SK-MEL-5 (cell line): Measurements from ENCODE around the gene BCAS3. TPM values are rescaled to one million over a fixed set of nuclear protein-coding genes. Genes with fewer than 3 reads are reported as not detected.
"Not testable (repeated sequence)": the region's sequence is repeated elsewhere in the genome, so short reads cannot be mapped to it uniquely, and the experiment has no call there.

Experiments
- DNase-seq: peaks from one replicate; pipeline ENCODE4 v3.0.0-alpha.2; 2016; ENCODE audit warnings: low read depth, low spot score
- in situ Hi-C: cut with HindIII; loops from 2 replicates; pipeline ENCODE4 v1.10.0; 2016; ENCODE audit warnings: low sequenced_read_pairs, high pct_unique_total_duplicates, low pct_unique_long_range_greater_than_20kb
- total RNA-seq: library from RNA; depleted of rRNA; stranded (reverse); fragments of >200 nt; shearing (Covaris generic); gene quantifications from 2 replicates; pipeline ENCODE4 v1.2.3, GENCODE V29; 2014

The BCAS3 gene
- total RNA-seq, 1 experiment from 2014 or later = 31.6 TPM

- in situ Hi-C loops = no loop called here
- no peak for DNase-seq
These were observed 658.4 kb downstream of the BCAS3 start for GRCh38 chr17:61335845-61336655.

- DNase-seq = no peak
- in situ Hi-C loops = no loop called here
These were observed 659.6 kb downstream of the BCAS3 start for GRCh38 chr17:61337290-61337689.

- DNase-seq = no peak
- in situ Hi-C loops = no loop called here
These were observed 660.5 kb downstream of the BCAS3 start for GRCh38 chr17:61338000-61338798.

GRCh38 chr17:61338874-61339478 is 661.3 kb downstream of the BCAS3 start:
- in situ Hi-C loops = no loop called here
- DNase-seq = no peak

- DNase-seq = no peak
- in situ Hi-C loops = no loop called here
These were observed 663.0 kb downstream of the BCAS3 start for GRCh38 chr17:61340431-61341209.

GRCh38 chr17:61343576-61343975 is 665.9 kb downstream of the BCAS3 start:
- DNase-seq = no peak
- in situ Hi-C loops = no loop called here

- in situ Hi-C loops = no loop called here
These were observed 667.4 kb downstream of the BCAS3 start for GRCh38 chr17:61345061-61345460.

GRCh38 chr17:61345825-61346666 is 668.4 kb downstream of the BCAS3 start:
- DNase-seq = peak; percentile 92
- in situ Hi-C loops = no loop called here

More at GRCh38 chr17:61345061-61345460, 667.4 kb downstream of the BCAS3 start:
- DNase-seq = no peak

- peak; percentile 75 for DNase-seq
- in situ Hi-C loops = no loop called here
These were observed 671.7 kb downstream of the BCAS3 start for GRCh38 chr17:61349350-61349749.

GRCh38 chr17:61351745-61352407 is 674.2 kb downstream of the BCAS3 start:
- in situ Hi-C loops = no loop called here
- DNase-seq = no peak

GRCh38 chr17:61352408-61352770 is 674.7 kb downstream of the BCAS3 start:
- DNase-seq = no peak
- in situ Hi-C loops = no loop called here

- no peak for DNase-seq
- in situ Hi-C loops = no loop called here
These were observed 675.3 kb downstream of the BCAS3 start for GRCh38 chr17:61352781-61353491.

GRCh38 chr17:61353615-61354014 is 676.0 kb downstream of the BCAS3 start:
- DNase-seq = no peak
- in situ Hi-C loops = no loop called here

- in situ Hi-C loops = no loop called here
- no peak for DNase-seq
These were observed 677.5 kb downstream of the BCAS3 start for GRCh38 chr17:61354895-61355874.

- in situ Hi-C loops, DNase-seq: not testable (repeated sequence)
These were observed 679.4 kb downstream of the BCAS3 start for GRCh38 chr17:61357061-61357460.
